ENCODE measurements around the gene DGKB.

Gene DGKB

GRCh38 chr7:14690075-14690474, 212.5 kb downstream of the DGKB start:
- DNase-seq (ENCODE audit: low read depth): no peak
- TF ChIP-seq, protein P1, sequence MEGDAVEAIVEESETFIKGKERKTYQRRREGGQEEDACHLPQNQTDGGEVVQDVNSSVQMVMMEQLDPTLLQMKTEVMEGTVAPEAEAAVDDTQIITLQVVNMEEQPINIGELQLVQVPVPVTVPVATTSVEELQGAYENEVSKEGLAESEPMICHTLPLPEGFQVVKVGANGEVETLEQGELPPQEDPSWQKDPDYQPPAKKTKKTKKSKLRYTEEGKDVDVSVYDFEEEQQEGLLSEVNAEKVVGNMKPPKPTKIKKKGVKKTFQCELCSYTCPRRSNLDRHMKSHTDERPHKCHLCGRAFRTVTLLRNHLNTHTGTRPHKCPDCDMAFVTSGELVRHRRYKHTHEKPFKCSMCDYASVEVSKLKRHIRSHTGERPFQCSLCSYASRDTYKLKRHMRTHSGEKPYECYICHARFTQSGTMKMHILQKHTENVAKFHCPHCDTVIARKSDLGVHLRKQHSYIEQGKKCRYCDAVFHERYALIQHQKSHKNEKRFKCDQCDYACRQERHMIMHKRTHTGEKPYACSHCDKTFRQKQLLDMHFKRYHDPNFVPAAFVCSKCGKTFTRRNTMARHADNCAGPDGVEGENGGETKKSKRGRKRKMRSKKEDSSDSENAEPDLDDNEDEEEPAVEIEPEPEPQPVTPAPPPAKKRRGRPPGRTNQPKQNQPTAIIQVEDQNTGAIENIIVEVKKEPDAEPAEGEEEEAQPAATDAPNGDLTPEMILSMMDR (conservative IDR thresholded peaks at IDR 0.05; ENCODE audit: low read depth, low read length): no peak
- no peak overlapping the region for H3K4me3 ChIP-seq (ENCODE audit: low read depth, low read length)

DNA sequence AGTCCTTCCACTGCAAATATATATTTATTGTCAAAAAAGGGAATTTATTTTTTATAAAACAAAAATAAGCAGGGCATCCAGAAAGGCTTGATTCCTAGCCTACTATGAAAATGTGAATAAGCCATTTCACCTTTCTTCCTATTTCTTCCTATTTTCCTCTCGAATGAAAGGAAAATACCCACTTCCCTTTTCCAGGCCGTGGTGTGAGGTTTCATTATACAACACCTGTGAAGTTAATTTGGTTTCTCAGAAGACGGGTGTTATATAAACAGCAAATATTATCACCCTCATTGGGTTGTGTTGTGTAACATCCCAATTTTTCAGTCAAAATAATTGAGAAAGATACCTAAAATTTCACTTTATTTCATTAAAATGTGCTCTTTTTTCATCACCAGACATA, 214.3 kb downstream of the DGKB start:
- H3K4me3 ChIP-seq (ENCODE audit: low read depth, low read length): no peak overlapping the region
- no peak for DNase-seq (ENCODE audit: low read depth)
- TF ChIP-seq, protein P1 (conservative IDR thresholded peaks at IDR 0.05; ENCODE audit: low read depth, low read length): no peak

GRCh38 chr7:14687777-14688176, 214.8 kb downstream of the DGKB start:
- H3K4me3 ChIP-seq (ENCODE audit: low read depth, low read length): peak overlapping the region; percentile 11
- DNase-seq (ENCODE audit: low read depth): peak; percentile 67
- TF ChIP-seq, protein P1 (conservative IDR thresholded peaks at IDR 0.05; ENCODE audit: low read depth, low read length): no peak

DNA sequence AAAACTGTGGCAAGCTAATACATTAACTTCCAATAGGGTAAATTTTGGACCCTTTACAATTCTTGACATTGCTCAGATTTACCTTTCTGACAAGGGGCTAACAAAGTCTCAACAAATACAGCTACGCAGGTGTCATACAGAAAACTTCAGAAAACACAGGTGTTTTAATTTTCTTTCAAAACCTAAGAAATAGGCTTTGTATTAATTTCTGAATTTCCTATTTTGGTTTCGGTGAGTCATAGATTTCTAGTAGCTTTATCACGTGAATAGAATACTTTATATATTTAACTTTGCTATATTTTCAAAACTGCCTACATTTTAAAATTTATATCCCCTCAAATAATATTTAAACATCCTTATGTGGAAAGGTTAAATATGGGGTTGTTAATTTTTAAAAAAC, 215.3 kb downstream of the DGKB start:
- DNase-seq (ENCODE audit: low read depth): no peak
- TF ChIP-seq, protein P1 (conservative IDR thresholded peaks at IDR 0.05; ENCODE audit: low read depth, low read length): no peak

DNA sequence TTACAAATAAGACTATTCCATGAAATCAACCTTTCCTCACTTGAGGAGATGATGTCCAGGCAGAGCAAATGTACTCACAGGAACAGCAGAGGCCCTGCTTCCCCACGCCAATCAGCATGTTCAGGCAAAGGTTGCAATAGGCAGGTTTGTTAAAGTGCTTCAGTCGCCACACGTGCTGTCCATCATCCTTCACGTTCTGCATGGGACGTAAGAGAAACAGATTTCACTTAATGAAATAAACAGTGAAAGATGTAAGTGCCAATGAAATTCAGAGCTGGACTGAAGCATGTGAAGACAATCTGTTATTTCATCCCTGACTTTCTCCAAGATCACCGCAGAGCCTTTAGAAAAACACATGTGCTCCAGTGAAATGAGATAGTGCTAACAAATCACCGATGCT, 217.4 kb downstream of the DGKB start:
- H3K4me3 ChIP-seq (ENCODE audit: low read depth, low read length): no peak overlapping the region
- no peak for DNase-seq (ENCODE audit: low read depth)
- TF ChIP-seq, protein P1 (conservative IDR thresholded peaks at IDR 0.05; ENCODE audit: low read depth, low read length): no peak

More for the DNA sequence above, 215.3 kb downstream of the DGKB start:
- H3K4me3 ChIP-seq (ENCODE audit: low read depth, low read length): no peak overlapping the region

- DNase-seq (ENCODE audit: low read depth): no peak
- H3K4me3 ChIP-seq (ENCODE audit: low read depth, low read length): no peak overlapping the region
- TF ChIP-seq, protein P1 (conservative IDR thresholded peaks at IDR 0.05; ENCODE audit: low read depth, low read length): no peak
Observed at GRCh38 chr7:14682910-14683465, 219.6 kb downstream of the DGKB start.

DNA sequence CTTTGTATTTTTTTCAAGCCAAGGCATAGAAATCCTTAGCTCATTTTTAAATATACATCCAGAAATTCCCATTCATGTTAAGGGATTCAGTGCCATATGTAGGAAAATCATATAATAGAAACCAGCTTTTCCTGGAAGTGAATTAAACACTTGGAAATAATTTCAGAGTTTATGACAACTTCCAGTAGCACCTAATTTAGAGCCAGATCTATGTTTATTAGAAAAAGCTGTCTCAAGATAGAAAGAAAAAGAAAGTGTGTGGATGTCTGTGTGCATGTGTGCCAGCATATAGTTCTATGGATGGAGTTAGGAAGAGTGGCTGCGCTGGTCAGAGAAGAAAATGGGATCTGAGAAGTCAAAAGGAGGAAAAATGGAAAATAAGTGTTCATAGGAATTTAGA, 225.7 kb downstream of the DGKB start:
- no peak overlapping the region for H3K4me3 ChIP-seq (ENCODE audit: low read depth, low read length)
- TF ChIP-seq, protein P1 (conservative IDR thresholded peaks at IDR 0.05; ENCODE audit: low read depth, low read length): no peak
- no peak for DNase-seq (ENCODE audit: low read depth)
